KMS-11 (cell line): ENCODE measurements around the gene SCN5A.

Source experiments
- H2AFZ ChIP-seq: fragments of 200-600 bp; sonication (generic); 2 replicates; pipeline ENCODE4 v1.6.1; 2016; ENCODE audit warnings: antibody characterized with exemption, mixed run types, low read depth
- H3K27ac ChIP-seq: fragments of 200-600 bp; sonication (generic); 2 replicates; pipeline ENCODE4 v1.6.1; 2016; ENCODE audit warnings: mild to moderate bottlenecking, mixed run types
- H3K27me3 ChIP-seq: fragments of 200-600 bp; sonication (generic); 2 replicates; pipeline ENCODE4 v1.6.1; 2017; ENCODE audit warnings: mild to moderate bottlenecking, low read depth, mixed run types, moderate library complexity; ENCODE audit not compliant: insufficient read depth
- H3K36me3 ChIP-seq: fragments of 200-600 bp; sonication (generic); 2 replicates; pipeline ENCODE4 v1.6.1; 2017; ENCODE audit warnings: mild to moderate bottlenecking, mixed run types; ENCODE audit not compliant: insufficient read depth
- H3K4me1 ChIP-seq: fragments of 200-600 bp; sonication (generic); 2 replicates; pipeline ENCODE4 v1.6.1; 2016; ENCODE audit warnings: mild to moderate bottlenecking, low read depth, mixed run types; ENCODE audit not compliant: poor library complexity, severe bottlenecking
- H3K4me2 ChIP-seq: fragments of 200-600 bp; sonication (generic); 2 replicates; pipeline ENCODE4 v1.7.0; 2016; ENCODE audit warnings: mild to moderate bottlenecking, mixed run types
- H3K4me3 ChIP-seq: fragments of 200-600 bp; sonication (generic); IDR thresholded peaks from 2 replicates; pipeline ENCODE4 v1.6.1; 2017; ENCODE audit warnings: low read depth, low read length, mixed read lengths; ENCODE audit not compliant: insufficient read depth
- H3K79me2 ChIP-seq: fragments of 200-600 bp; sonication (generic); 2 replicates; pipeline ENCODE4 v1.6.1; 2016; ENCODE audit warnings: low read depth, mixed run types; ENCODE audit not compliant: insufficient read depth
- H3K9ac ChIP-seq: fragments of 200-600 bp; sonication (generic); 2 replicates; pipeline ENCODE4 v1.6.1; 2016; ENCODE audit warnings: mild to moderate bottlenecking, mixed run types
- H4K20me1 ChIP-seq: fragments of 200-600 bp; sonication (generic); 2 replicates; pipeline ENCODE4 v1.6.1; 2016; ENCODE audit warnings: mild to moderate bottlenecking, mixed run types; ENCODE audit not compliant: insufficient read depth
- CTCF ChIP-seq: fragments of 200-600 bp; sonication (generic); conservative IDR thresholded peaks from 2 replicates; pipeline ENCODE4 v1.6.1; 2017; ENCODE audit warnings: low read depth, mild to moderate bottlenecking, antibody characterized with exemption, low read length, moderate library complexity, mixed read lengths

SCN5A gene

DNA sequence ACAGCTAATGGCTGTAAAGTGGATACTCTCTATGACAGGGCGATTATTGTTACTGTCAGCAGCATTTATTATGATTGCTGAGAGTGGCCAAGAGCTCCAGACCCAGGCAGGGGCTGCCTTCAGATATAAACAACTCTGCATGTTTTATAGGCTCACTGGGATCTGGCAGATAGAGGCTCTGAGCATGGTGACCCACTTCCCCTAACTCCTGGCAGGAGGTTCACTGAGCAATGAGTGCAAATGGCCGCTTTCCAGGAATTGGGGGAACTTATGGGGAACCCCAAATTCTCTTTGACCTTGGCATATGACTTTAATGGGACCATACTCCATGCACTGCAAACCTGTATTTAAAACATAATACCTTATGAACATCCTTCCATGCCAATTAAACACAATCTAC is 59.0 kb downstream of the SCN5A start:
- H3K27me3 ChIP-seq, result no peaks in the 10 kb centered on the region
- H3K4me3 ChIP-seq, result no peak overlapping the region
- H3K4me1 ChIP-seq, result no peaks in the 10 kb centered on the region
- H3K4me2 ChIP-seq, result no peak overlapping the region
- no peak overlapping the region for H2AFZ ChIP-seq
- H3K79me2 ChIP-seq, result no peaks in the 10 kb centered on the region
- TF ChIP-seq CTCF, result no peak
- H3K27ac ChIP-seq, result no peak overlapping the region
- H3K36me3 ChIP-seq, result no peaks in the 10 kb centered on the region
- H3K9ac ChIP-seq, result no peak overlapping the region
- no peaks in the 10 kb centered on the region for H4K20me1 ChIP-seq

DNA sequence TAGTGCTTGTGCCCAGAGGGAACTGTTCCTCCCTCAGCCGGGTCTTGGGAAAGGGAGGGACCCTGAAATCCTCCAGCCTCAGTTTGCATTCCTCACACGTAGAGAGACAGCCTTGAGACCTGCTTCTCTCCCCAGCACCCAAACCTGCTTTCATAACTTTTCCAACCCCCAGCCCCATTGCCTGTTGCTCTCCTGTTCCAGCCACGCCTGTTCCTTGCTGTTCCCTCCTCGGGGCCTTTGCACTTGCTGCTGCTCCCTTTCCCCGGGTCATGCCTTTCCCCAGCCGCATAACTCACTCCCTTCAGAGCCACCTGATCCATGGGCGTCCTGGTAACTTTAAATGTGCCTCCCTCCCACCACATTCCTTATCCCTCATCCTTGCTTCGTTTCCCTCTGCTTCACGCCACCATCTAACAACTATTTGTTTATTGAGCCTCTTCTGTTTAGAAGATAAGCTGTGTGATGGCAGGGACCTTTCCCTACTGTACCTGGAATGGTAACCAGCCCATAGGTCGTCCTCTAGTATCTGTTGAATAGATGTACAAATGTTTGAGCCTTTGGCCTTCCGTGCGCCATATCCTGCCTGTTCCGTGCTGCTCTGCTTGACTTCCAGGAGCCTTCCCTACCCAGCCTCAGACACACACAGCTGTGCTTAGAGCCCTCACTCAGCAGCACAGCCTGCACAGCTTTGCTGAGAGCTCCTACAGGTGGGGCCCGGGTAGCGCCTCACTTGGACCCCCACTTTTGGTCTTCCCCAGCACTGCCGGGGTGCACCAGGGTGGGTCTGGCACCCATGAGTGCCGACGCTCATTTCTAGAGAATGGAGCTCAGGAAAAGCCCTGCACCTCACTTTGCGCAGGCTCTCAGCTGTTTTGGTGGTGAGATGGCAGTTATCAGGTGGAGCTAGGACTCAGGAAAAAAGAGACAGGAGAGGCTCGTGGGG is 60.2 kb downstream of the SCN5A start:
- no peak overlapping the region for H3K4me2 ChIP-seq
- no peak overlapping the region for H3K4me3 ChIP-seq
- H3K36me3 ChIP-seq, result no peaks in the 10 kb centered on the region
- H3K27ac ChIP-seq, result no peak overlapping the region
- H3K79me2 ChIP-seq, result no peaks in the 10 kb centered on the region
- no peak overlapping the region for H3K9ac ChIP-seq
- H3K4me1 ChIP-seq, result no peaks in the 10 kb centered on the region
- H4K20me1 ChIP-seq, result no peaks in the 10 kb centered on the region
- no peak overlapping the region for H2AFZ ChIP-seq
- no peak for TF ChIP-seq CTCF
- no peaks in the 10 kb centered on the region for H3K27me3 ChIP-seq

- Histone ChIP-seq H3K9ac (no peak overlapping the region), H3K79me2 (no peaks in the 10 kb centered on the region), H3K27me3 (no peaks in the 10 kb centered on the region), H3K36me3 (no peaks in the 10 kb centered on the region), H3K4me2 (no peak overlapping the region), H3K4me1 (no peaks in the 10 kb centered on the region), H4K20me1 (no peaks in the 10 kb centered on the region), H2AFZ (no peak overlapping the region), H3K27ac (no peak overlapping the region), H3K4me3 (no peak overlapping the region)
- no peak for TF ChIP-seq CTCF
These were observed 61.0 kb downstream of the SCN5A start for GRCh38 chr3:38588371-38588971.

DNA sequence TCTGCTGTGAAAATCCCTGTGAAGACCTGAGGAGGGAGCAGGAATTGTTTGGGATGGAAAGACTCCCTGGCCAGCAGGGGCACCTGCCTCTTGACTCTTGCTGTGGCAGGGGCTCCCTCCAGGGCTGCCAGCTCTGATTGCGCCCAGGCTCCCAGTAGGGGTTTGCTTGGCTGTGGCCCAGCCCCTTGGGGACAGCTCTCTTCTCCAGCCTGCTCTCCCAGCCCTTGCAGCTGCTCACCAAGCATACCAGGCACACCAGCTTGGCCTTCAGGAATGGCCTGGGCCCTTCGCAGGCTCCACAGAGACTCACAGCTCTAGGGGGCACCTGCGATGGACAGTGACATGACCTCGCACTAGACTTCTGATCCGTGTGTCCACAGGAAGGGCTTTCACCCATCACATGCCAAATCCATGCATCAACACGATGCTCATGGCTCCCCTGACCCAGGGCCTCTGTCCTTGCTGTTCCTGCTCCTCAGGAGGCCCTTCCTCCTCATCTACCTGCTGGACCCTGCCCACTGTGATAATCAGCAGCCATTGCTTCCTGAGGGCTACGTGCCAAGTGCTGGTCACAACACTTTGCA is 61.8 kb downstream of the SCN5A start:
- Histone ChIP-seq H3K27me3 (no peaks in the 10 kb centered on the region), H2AFZ (no peak overlapping the region), H3K79me2 (no peaks in the 10 kb centered on the region), H3K27ac (no peak overlapping the region), H3K4me2 (no peak overlapping the region), H3K4me1 (no peaks in the 10 kb centered on the region), H3K9ac (no peak overlapping the region), H3K4me3 (no peak overlapping the region), H4K20me1 (no peaks in the 10 kb centered on the region), H3K36me3 (no peaks in the 10 kb centered on the region)
- TF ChIP-seq CTCF, result no peak
